Measurements from ENCODE around the gene UNC45A. TPM values are rescaled to one million over a fixed set of nuclear protein-coding genes. Genes with fewer than 3 reads are reported as not detected.
"Not testable (repeated sequence)": the region's sequence is repeated elsewhere in the genome, so short reads cannot be mapped to it uniquely, and the experiment has no call there.

Gene UNC45A
- total RNA-seq, 1 experiment from 2014 or later, result 84.4 TPM

DNA sequence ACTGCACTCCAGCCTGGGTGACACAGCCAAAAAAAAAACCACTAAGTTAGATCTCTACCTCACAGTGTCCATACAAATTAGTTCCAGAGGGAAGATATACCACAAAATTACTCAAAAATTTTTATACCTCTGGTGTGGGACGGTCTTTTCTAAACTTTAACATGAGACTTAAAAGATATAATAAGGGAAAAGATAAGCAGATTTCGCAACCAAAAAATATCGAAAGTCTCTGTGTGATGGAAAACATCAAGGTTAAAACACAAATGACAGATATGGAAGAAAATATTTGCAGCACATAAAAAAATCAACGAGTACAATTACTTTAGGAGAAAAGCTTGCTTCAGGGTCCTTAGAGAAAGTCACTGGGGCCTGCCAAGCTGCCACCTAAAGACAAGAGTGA lies 13.2 kb upstream of the UNC45A start:
- CTCF ChIA-PET, result interaction anchor here (0.6 kb wide), 1 partner anchor 117 kb away, joined by 4 read pairs; no protein-coding TSS in a partner anchor
- Histone ChIP-seq H3K27ac (ENCODE audit: low read length) (no peak overlapping the region), H3K36me3 (ENCODE audit: control insufficient read depth, insufficient read depth, low read length) (peaks cover 2% of the 10 kb centered on the region; the same call in 1 of the 2 replicates), H3K27me3 (ENCODE audit: control insufficient read depth, insufficient read depth, low read length) (no peaks in the 10 kb centered on the region), H3K4me1 (ENCODE audit: control insufficient read depth, insufficient read depth, low read length) (no peaks in the 10 kb centered on the region), H3K9me3 (ENCODE audit: control insufficient read depth, insufficient read depth, low read depth, low read length) (no peaks in the 10 kb centered on the region), H3K4me3 (ENCODE audit: low read depth in 2 of 2, low read length in 2 of 2) (no peak overlapping the region)
- in situ Hi-C loops (cut with HindIII; ENCODE audit: low pct_unique_long_range_greater_than_20kb, low sequenced_read_pairs) (no loop called here), intact Hi-C loops (cut with micrococcal nuclease; ENCODE audit: unreplicated experiment) (no loop called here)
- DNase-seq (ENCODE audit: low read depth, low spot score), result no peak
- ATAC-seq, result no peak
- POLR2A ChIA-PET, result no interaction called here
- no TSS peak for BruUV-seq (replicated peaks)
- no peak for TF ChIP-seq TCF7L2 (IDR thresholded peaks at IDR 0.05; ENCODE audit: low read depth, low read length)
- TF ChIP-seq, protein P1, sequence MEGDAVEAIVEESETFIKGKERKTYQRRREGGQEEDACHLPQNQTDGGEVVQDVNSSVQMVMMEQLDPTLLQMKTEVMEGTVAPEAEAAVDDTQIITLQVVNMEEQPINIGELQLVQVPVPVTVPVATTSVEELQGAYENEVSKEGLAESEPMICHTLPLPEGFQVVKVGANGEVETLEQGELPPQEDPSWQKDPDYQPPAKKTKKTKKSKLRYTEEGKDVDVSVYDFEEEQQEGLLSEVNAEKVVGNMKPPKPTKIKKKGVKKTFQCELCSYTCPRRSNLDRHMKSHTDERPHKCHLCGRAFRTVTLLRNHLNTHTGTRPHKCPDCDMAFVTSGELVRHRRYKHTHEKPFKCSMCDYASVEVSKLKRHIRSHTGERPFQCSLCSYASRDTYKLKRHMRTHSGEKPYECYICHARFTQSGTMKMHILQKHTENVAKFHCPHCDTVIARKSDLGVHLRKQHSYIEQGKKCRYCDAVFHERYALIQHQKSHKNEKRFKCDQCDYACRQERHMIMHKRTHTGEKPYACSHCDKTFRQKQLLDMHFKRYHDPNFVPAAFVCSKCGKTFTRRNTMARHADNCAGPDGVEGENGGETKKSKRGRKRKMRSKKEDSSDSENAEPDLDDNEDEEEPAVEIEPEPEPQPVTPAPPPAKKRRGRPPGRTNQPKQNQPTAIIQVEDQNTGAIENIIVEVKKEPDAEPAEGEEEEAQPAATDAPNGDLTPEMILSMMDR (IDR thresholded peaks at IDR 0.05), result no peak
- TF ChIP-seq, protein P2, sequence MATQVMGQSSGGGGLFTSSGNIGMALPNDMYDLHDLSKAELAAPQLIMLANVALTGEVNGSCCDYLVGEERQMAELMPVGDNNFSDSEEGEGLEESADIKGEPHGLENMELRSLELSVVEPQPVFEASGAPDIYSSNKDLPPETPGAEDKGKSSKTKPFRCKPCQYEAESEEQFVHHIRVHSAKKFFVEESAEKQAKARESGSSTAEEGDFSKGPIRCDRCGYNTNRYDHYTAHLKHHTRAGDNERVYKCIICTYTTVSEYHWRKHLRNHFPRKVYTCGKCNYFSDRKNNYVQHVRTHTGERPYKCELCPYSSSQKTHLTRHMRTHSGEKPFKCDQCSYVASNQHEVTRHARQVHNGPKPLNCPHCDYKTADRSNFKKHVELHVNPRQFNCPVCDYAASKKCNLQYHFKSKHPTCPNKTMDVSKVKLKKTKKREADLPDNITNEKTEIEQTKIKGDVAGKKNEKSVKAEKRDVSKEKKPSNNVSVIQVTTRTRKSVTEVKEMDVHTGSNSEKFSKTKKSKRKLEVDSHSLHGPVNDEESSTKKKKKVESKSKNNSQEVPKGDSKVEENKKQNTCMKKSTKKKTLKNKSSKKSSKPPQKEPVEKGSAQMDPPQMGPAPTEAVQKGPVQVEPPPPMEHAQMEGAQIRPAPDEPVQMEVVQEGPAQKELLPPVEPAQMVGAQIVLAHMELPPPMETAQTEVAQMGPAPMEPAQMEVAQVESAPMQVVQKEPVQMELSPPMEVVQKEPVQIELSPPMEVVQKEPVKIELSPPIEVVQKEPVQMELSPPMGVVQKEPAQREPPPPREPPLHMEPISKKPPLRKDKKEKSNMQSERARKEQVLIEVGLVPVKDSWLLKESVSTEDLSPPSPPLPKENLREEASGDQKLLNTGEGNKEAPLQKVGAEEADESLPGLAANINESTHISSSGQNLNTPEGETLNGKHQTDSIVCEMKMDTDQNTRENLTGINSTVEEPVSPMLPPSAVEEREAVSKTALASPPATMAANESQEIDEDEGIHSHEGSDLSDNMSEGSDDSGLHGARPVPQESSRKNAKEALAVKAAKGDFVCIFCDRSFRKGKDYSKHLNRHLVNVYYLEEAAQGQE (IDR thresholded peaks at IDR 0.05; ENCODE audit: insufficient read depth in 1 of 2, low read depth in 2 of 2, low read length in 1 of 2), result no peak

DNA sequence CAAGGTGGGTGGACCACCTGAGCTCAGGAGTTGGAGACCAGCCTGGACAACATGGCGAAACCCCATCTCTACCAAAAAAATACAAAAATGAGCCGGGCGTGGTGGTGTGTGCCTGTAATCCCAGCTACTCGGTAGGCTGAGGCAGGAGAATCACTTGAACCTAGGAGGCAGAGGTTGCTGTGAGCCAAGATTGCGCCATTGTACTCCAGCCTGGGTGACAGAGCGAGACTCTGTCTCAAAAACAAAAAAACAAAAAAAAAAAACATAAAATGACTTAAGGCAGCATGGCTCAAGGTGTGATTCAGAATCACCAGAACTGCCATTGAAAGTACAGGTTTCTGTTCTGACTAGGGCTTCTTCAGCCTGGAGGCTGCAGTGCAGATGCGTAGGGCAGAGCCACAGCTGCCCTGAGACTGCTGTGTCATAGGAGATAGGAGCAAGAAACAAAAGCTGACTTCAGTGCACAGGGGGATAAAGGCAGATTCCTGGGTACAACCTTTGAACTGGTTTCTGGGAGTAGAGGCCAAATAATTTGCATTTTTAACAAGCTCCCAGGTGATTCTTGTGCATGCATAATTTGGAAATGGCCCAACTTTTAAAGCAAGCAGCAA lies 12.3 kb upstream of the UNC45A start:
- H3K27me3 ChIP-seq (ENCODE audit: control insufficient read depth, insufficient read depth, low read length); intact Hi-C loops (cut with micrococcal nuclease; ENCODE audit: unreplicated experiment); H3K9me3 ChIP-seq (ENCODE audit: control insufficient read depth, insufficient read depth, low read depth, low read length); DNase-seq (ENCODE audit: low read depth, low spot score); H3K4me3 ChIP-seq (ENCODE audit: low read depth in 2 of 2, low read length in 2 of 2); BruUV-seq (replicated peaks); H3K36me3 ChIP-seq (ENCODE audit: control insufficient read depth, insufficient read depth, low read length); H3K27ac ChIP-seq (ENCODE audit: low read length); H3K4me1 ChIP-seq (ENCODE audit: control insufficient read depth, insufficient read depth, low read length); ATAC-seq; CTCF ChIA-PET; in situ Hi-C loops (cut with HindIII; ENCODE audit: low pct_unique_long_range_greater_than_20kb, low sequenced_read_pairs): not testable (repeated sequence)
- POLR2A ChIA-PET, result interaction anchor here (0.7 kb wide), 2 partner anchors 270 to 1741 kb away, joined by 4 to 5 read pairs; no protein-coding TSS in a partner anchor

DNA sequence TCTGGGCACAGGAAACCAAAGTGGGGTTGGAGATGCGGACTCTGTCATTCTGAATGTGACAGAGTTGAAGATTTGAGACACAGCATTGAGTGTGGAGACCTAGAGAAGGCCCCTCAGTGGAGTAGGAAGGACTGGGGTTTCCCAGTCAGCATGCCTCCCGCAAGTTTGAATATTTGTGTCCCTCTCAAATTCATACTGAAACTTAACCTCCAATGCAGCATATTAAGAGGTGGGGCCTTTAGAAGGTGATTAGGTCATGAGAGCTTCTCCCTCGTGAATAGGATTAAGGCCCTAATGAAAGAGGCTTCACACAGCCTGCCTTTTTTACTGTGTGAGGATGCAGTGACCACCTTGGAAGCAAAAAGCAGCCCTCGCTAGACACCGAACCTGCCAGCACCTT lies 10.7 kb upstream of the UNC45A start:
- Histone ChIP-seq H3K9me3 (ENCODE audit: control insufficient read depth, insufficient read depth, low read depth, low read length) (no peaks in the 10 kb centered on the region), H3K27ac (ENCODE audit: low read length) (no peak overlapping the region), H3K4me3 (ENCODE audit: low read depth in 2 of 2, low read length in 2 of 2) (no peak overlapping the region), H3K4me1 (ENCODE audit: control insufficient read depth, insufficient read depth, low read length) (peaks cover 3% of the 10 kb centered on the region; the same call in 1 of the 2 replicates), H3K27me3 (ENCODE audit: control insufficient read depth, insufficient read depth, low read length) (no peaks in the 10 kb centered on the region), H3K36me3 (ENCODE audit: control insufficient read depth, insufficient read depth, low read length) (peaks cover 2% of the 10 kb centered on the region; the same call in 1 of the 2 replicates)
- TF ChIP-seq, protein P1 (IDR thresholded peaks at IDR 0.05), result no peak
- TF ChIP-seq, protein P2 (IDR thresholded peaks at IDR 0.05; ENCODE audit: insufficient read depth in 1 of 2, low read depth in 2 of 2, low read length in 1 of 2), result no peak
- TF ChIP-seq POLR2AphosphoS5 (IDR thresholded peaks at IDR 0.05; ENCODE audit: low read depth, low read length) (no peak), SIN3A (IDR thresholded peaks at IDR 0.05; ENCODE audit: borderline replicate concordance, insufficient read depth, low read depth, low read length) (no peak)
- intact Hi-C loops (cut with micrococcal nuclease; ENCODE audit: unreplicated experiment), result no loop called here
- BruUV-seq (replicated peaks), result no TSS peak
- in situ Hi-C loops (cut with HindIII; ENCODE audit: low pct_unique_long_range_greater_than_20kb, low sequenced_read_pairs), result no loop called here
- ChIA-PET POLR2A (no interaction called here), CTCF (no interaction called here)
- ATAC-seq, result no peak
- DNase-seq (ENCODE audit: low read depth, low spot score), result no peak

DNA sequence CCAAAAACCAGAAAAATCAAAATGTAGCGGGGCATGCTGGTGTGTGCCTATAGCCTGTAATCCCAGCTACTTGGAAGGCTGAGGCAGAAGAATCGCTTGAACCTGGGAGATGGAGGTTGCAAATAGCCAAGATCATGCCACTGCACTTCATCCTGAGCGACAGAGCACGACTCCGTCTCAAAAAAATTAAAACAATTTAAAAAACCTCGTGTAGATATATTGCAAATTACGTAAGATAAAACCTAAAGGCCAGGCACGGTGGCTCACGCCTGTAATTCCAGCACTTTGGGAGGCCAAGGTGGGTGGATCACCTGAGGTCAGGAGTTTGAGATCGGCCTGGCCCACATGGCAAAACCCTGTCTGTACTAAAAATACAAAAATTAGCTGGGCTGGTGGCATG lies 8.3 kb upstream of the UNC45A start:
- H3K27ac ChIP-seq (ENCODE audit: low read length); H3K36me3 ChIP-seq (ENCODE audit: control insufficient read depth, insufficient read depth, low read length); H3K9me3 ChIP-seq (ENCODE audit: control insufficient read depth, insufficient read depth, low read depth, low read length); H3K27me3 ChIP-seq (ENCODE audit: control insufficient read depth, insufficient read depth, low read length); BruUV-seq (replicated peaks); DNase-seq (ENCODE audit: low read depth, low spot score); POLR2A ChIA-PET; ATAC-seq; intact Hi-C loops (cut with micrococcal nuclease; ENCODE audit: unreplicated experiment); in situ Hi-C loops (cut with HindIII; ENCODE audit: low pct_unique_long_range_greater_than_20kb, low sequenced_read_pairs); CTCF ChIA-PET; H3K4me3 ChIP-seq (ENCODE audit: low read depth in 2 of 2, low read length in 2 of 2): not testable (repeated sequence)
- peaks cover 15% of the 10 kb centered on the region for H3K4me1 ChIP-seq (ENCODE audit: control insufficient read depth, insufficient read depth, low read length)

All from Panc1 (cell line).